ENCODE measurements around the gene PRIM1. TPM values are rescaled to one million over a fixed set of nuclear protein-coding genes. Genes with fewer than 3 reads are reported as not detected.

Gene PRIM1
- total and polyA plus RNA-seq, 2 of the 8 experiments (the other 6 are each of a cell fraction or from before 2014, with no cell fraction given), result 52.4 to 61.9 TPM

- WGBS, 2 experiments (ENCODE audit: extremely low coverage in 1 of 2, insufficient coverage in 1 of 2, insufficient read length in 1 of 2, insufficient replicate concordance in 2 of 2, low coverage in 1 of 2, low lambda C conversion rate in 2 of 2, missing lambda C conversion rate in 1 of 2), result 97% methylated on average over 6 of the region's 6 CpGs; no CpG with 5 or more reads in 1 of the 2 experiments
- H3K4me1 ChIP-seq (replicated peaks in 1 of 4; ENCODE audit: control insufficient read depth in 3 of 4, insufficient read depth in 4 of 4, low read length in 3 of 4), result peaks cover 0 to 7% (median 2%) of the 10 kb centered on the region in 4 experiments; a peak in 2 of 7 replicates
- H3K56ac ChIP-seq (replicated peaks; ENCODE audit: insufficient read length, low read depth, low read length), result no peak overlapping the region
- no peak overlapping the region for H4K91ac ChIP-seq (replicated peaks; ENCODE audit: insufficient read length, low read length)
- no peaks in the 10 kb centered on the region for H3K79me1 ChIP-seq (ENCODE audit: low read depth, low read length)
- H3K27ac ChIP-seq (ENCODE audit: low read depth, low read length), result no peak overlapping the region
- H2BK20ac ChIP-seq (ENCODE audit: low read length), result no peak overlapping the region
- H3K9me3 ChIP-seq (ENCODE audit: insufficient read depth in 2 of 2, low read depth in 1 of 2, low read length in 1 of 2), result no peaks in the 10 kb centered on the region
- no peak overlapping the region for H3K4me3 ChIP-seq (ENCODE audit: extremely low read depth in 1 of 4, insufficient read depth in 2 of 4, low read depth in 3 of 4, low read length in 4 of 4)
- no peak for FAIRE-seq
- DNase-seq (ENCODE audit: low read depth in 1 of 2, low spot score in 2 of 2), result no peak
- no peak overlapping the region for H2BK12ac ChIP-seq (ENCODE audit: low read depth, low read length)
- no peak overlapping the region for H2BK5ac ChIP-seq (ENCODE audit: low read depth, low read length)
- no peak overlapping the region for H3K14ac ChIP-seq (ENCODE audit: insufficient read length)
- no peak overlapping the region for H2BK15ac ChIP-seq (ENCODE audit: low read length)
- no peak overlapping the region for H3K18ac ChIP-seq (ENCODE audit: extremely low read depth, low read length)
- H2AFZ ChIP-seq (ENCODE audit: low read length), result no peak overlapping the region
- H2BK120ac ChIP-seq (replicated peaks; ENCODE audit: low read depth, low read length), result no peak overlapping the region
- no peak overlapping the region for H3K4me2 ChIP-seq (ENCODE audit: insufficient read depth in 1 of 2, low read depth in 2 of 2, low read length in 2 of 2)
- no peaks in the 10 kb centered on the region for H3K27me3 ChIP-seq (replicated peaks in 1 of 4; ENCODE audit: control insufficient read depth in 3 of 4, extremely low read depth in 1 of 4, insufficient read depth in 3 of 4, low read length in 3 of 4)
- no peak overlapping the region for H3K4ac ChIP-seq (replicated peaks; ENCODE audit: insufficient read length, low read depth, low read length)
- peaks cover 2% of the 10 kb centered on the region; the same call in 1 of the 2 replicates for H3K23me2 ChIP-seq (ENCODE audit: low read depth, low read length)
- no peak overlapping the region for H2AK5ac ChIP-seq (ENCODE audit: low read depth, low read length)
- H4K8ac ChIP-seq (ENCODE audit: extremely low read depth, insufficient read depth, low read length), result no peak overlapping the region
- no peak for TF ChIP-seq USF2 (IDR thresholded peaks at IDR 0.05; ENCODE audit: low read length)
- no peak for TF ChIP-seq JUND (IDR thresholded peaks at IDR 0.05; ENCODE audit: low read length)
- TF ChIP-seq FOSL1 (IDR thresholded peaks at IDR 0.05; ENCODE audit: insufficient read depth, low read depth, low read length), result no peak
- TF ChIP-seq HDAC6 (IDR thresholded peaks at IDR 0.05; ENCODE audit: low read depth, low read length), result no peak
- no peak for TF ChIP-seq POLR2A (IDR thresholded peaks at IDR 0.05; ENCODE audit: control extremely low read depth in 1 of 2, low read depth in 2 of 2, low read length in 2 of 2)
- no peak for TF ChIP-seq CBX5 (IDR thresholded peaks at IDR 0.05; ENCODE audit: low read depth, low read length)
- no peak for TF ChIP-seq SUZ12 (IDR thresholded peaks at IDR 0.05; ENCODE audit: low read length)
- TF ChIP-seq JUN (IDR thresholded peaks at IDR 0.05; ENCODE audit: low read depth, low read length), result no peak
- ChIA-PET POLR2A (ENCODE audit: partially characterized antibody) (interaction anchor here (1.0 to 2.5 kb wide), 3 partner anchors 9 to 14 kb away, joined by 3 to 8 read pairs (median 3); partner anchors contain the start of gene PRIM1), CTCF (ENCODE audit: partially characterized antibody) (interaction anchor here (1.2 to 14.5 kb wide), 5 partner anchors 8 to 235 kb away, joined by 5 to 187 read pairs (median 6); partner anchors contain the start of genes PRIM1 and ZBTB39)
- H3K36me3 ChIP-seq (ENCODE audit: control insufficient read depth in 2 of 4, insufficient read depth in 4 of 4, low read length in 3 of 4), result no peaks in the 10 kb centered on the region
- no peak overlapping the region for H4K5ac ChIP-seq (ENCODE audit: insufficient read length, low read depth, low read length)
- H3K79me2 ChIP-seq (ENCODE audit: control insufficient read depth in 1 of 2, insufficient read depth in 2 of 2, low read length in 2 of 2), result no peaks in the 10 kb centered on the region
- no peak overlapping the region for H3K23ac ChIP-seq (ENCODE audit: insufficient read length)
- H4K20me1 ChIP-seq (replicated peaks in 1 of 2; ENCODE audit: control insufficient read depth in 1 of 2, insufficient read depth in 2 of 2, low read length in 2 of 2), result no peaks in the 10 kb centered on the region
- no peak overlapping the region for H3K9ac ChIP-seq (replicated peaks in 1 of 4; ENCODE audit: extremely low read depth in 1 of 4, low read depth in 3 of 4, low read length in 3 of 4)
Measured at GRCh38 chr12:56766535-56766934, 14.4 kb upstream of the PRIM1 start.
